Bronchial epithelial cell (primary cell): ENCODE data around the gene DENND2A. TPM values are rescaled to one million over a fixed set of nuclear protein-coding genes. Genes with fewer than 3 reads are reported as not detected.
"Not testable (repeated sequence)": the region's sequence is repeated elsewhere in the genome, so short reads cannot be mapped to it uniquely, and the experiment has no call there.

ENCODE experiments used
- DNase-seq: peaks from one replicate; pipeline ENCODE4 v3.0.0-alpha.2; 2010; ENCODE audit warnings: low read depth
- FAIRE-seq: peaks from 2 replicates; lab custom pipeline; 2011; peaks lifted over from hg19 to GRCh38; lab: Jason Lieb, UNC
- H3K27me3 ChIP-seq: 2 replicates; pipeline ENCODE4 v1.5.1; 2011; ENCODE audit warnings: low read length; ENCODE audit not compliant: control insufficient read depth, insufficient read depth
- H3K36me3 ChIP-seq: 2 replicates; pipeline ENCODE4 v1.5.1; 2011; ENCODE audit warnings: low read length; ENCODE audit not compliant: control insufficient read depth, insufficient read depth
- H3K4me3 ChIP-seq: 2 replicates; pipeline ENCODE4 v1.5.1; 2011; ENCODE audit warnings: mild to moderate bottlenecking, low read depth, low read length, control low read depth
- total RNA-seq: library from RNA; depleted of rRNA; stranded (reverse); fragments of >200 nt; gene quantifications from 2 replicates; pipeline ENCODE4 v1.2.1, GENCODE V29; 2014
- TF ChIP-seq, protein P1 (sequence below): IDR thresholded peaks from 2 replicates; pipeline ENCODE4 v1.5.1; 2011; ENCODE audit warnings: mild to moderate bottlenecking, moderate library complexity, low read length, control low read depth, inconsistent platforms; ENCODE audit not compliant: insufficient read depth, severe bottlenecking

Gene DENND2A
- total RNA-seq, 1 donor from 2014 or later = 0.26 TPM

DNA sequence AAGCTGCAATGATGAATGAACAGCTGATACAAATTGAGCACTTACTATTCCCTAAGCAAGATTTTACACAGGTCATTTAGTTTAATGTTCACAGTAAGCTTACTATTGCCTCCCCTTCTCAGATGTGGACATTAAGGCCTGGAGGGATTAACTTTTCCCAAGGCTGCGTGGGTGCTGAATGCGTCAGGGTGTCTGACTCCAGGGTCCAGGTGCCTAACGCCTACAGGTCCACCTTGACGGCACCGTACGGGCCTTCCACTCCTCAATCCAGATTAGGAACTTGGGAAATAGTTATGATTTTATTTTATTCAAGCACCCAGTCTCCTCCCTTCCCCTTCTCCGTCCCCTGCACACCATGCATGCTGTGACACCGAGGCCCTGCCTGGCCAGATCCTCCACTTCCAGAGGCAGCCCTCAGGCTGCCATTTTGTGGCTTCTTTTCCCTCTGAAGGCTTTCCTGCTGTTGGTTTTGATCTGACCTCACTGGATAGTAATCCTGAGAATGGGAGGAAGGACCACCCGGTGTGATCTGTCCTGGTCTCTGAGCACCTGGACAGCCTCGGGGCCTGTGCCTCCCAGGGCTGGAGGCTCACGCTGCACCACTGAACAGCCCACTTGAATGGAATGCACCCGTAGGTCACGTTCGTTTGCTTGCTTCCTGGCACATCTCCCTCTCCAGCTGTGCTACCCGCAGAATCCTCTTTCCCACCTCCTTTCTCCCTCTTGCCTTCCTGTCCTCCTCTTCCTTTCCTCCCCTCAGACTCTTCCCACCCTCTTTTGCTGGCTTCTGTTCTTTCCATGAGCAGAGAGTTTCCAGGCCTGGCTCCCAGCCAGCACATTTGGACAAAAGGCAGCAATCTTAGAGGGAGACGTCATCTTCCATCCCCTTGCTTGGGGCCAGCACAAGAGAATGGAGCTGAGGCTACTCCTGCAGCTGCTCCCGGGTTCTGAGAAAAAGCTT is 14.4 kb downstream of the DENND2A start:
- Histone ChIP-seq H3K27me3 (no peaks in the 10 kb centered on the region), H3K36me3 (no peaks in the 10 kb centered on the region), H3K4me3 (no peak overlapping the region)
- DNase-seq (peak; percentile 75), FAIRE-seq (no peak)
- TF ChIP-seq, protein P1, sequence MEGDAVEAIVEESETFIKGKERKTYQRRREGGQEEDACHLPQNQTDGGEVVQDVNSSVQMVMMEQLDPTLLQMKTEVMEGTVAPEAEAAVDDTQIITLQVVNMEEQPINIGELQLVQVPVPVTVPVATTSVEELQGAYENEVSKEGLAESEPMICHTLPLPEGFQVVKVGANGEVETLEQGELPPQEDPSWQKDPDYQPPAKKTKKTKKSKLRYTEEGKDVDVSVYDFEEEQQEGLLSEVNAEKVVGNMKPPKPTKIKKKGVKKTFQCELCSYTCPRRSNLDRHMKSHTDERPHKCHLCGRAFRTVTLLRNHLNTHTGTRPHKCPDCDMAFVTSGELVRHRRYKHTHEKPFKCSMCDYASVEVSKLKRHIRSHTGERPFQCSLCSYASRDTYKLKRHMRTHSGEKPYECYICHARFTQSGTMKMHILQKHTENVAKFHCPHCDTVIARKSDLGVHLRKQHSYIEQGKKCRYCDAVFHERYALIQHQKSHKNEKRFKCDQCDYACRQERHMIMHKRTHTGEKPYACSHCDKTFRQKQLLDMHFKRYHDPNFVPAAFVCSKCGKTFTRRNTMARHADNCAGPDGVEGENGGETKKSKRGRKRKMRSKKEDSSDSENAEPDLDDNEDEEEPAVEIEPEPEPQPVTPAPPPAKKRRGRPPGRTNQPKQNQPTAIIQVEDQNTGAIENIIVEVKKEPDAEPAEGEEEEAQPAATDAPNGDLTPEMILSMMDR = no peak

DNA sequence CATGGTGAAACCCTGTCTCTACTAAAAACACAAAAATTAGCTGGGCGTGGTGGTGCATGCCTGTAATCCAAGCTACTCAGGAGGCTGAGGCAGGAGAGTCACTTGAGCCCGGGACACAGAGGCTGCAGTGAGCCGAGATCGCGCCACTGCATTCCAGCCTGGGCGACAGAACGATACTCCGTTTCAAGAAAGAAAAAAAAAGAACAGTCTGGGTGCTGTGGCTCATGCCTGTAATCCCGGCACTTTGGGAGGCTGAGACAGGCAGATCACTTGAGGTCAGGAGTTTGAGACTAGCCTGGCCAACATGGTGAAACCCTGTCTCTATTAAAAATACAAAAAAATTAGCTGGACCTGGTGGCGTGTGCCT is 15.4 kb downstream of the DENND2A start:
- FAIRE-seq, DNase-seq, H3K27me3 ChIP-seq, H3K36me3 ChIP-seq, H3K4me3 ChIP-seq: not testable (repeated sequence)

GRCh38 chr7:140624392-140625191 is 16.0 kb downstream of the DENND2A start:
- TF ChIP-seq, protein P1 = no peak
- FAIRE-seq = no peak
- no peak for DNase-seq
- no peak overlapping the region for H3K4me3 ChIP-seq
- H3K36me3 ChIP-seq = no peaks in the 10 kb centered on the region
- H3K27me3 ChIP-seq = no peaks in the 10 kb centered on the region

DNA sequence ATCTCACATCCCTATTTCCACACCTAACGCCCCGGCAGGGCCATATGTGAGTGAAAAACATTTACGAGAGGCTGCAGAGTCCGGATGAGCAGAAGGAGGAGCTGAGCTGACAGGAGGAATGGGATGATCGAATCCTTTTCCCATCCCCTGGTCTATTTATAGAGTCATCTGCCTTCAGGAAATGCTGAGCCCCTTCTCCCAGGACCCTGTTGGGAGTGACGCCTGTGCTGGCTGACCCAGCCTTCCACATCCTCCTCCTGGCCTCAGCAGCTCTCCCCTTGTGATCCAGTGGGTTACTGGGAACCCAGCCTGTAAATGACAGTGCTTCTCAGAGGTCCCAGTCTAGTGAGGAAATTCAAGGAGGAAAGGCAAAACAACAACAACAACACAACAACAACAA is 16.6 kb downstream of the DENND2A start:
- TF ChIP-seq, protein P1 = no peak
- H3K36me3 ChIP-seq = no peaks in the 10 kb centered on the region
- no peak for DNase-seq
- FAIRE-seq = no peak
- no peak overlapping the region for H3K4me3 ChIP-seq
- no peaks in the 10 kb centered on the region for H3K27me3 ChIP-seq

- DNase-seq = peak; percentile 60
- FAIRE-seq = no peak
- TF ChIP-seq, protein P1 = no peak
- Histone ChIP-seq H3K4me3 (no peak overlapping the region), H3K36me3 (no peaks in the 10 kb centered on the region), H3K27me3 (no peaks in the 10 kb centered on the region)
These were observed 19.1 kb downstream of the DENND2A start for GRCh38 chr7:140621401-140622021.

DNA sequence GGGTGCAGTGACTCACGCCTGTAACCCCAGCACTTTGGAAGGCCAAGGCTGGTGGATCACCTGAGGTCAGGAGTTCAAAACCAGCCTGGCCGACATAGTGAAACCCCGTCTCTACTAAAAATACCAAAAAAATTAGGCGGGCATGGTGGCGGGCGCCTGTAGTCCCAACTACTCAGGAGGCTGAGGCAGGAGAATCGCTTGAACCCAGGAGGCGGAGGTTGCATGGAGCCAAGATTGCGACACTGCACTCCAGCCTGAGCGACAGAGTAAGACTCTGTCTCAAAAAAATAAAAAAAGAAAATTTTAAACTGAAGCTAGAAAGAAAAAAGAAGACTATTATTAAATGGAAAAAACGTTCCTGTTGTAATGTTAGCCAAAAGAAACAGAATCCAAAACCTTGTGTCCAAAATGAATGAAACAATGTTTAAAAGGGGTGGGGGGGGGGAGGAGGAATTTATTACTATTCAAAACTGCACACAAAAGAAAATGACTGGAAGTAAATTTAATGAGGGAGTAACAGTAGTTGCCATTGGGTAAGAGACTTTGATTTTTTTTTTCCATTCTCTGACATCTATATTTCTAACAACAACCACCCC is 20.6 kb downstream of the DENND2A start:
- not testable (repeated sequence) for FAIRE-seq, H3K27me3 ChIP-seq, H3K4me3 ChIP-seq, H3K36me3 ChIP-seq, DNase-seq
